Keratinocyte (primary cell): Measurements from ENCODE around the gene SPTBN2. TPM values are rescaled to one million over a fixed set of nuclear protein-coding genes. Genes with fewer than 3 reads are reported as not detected.

Experiments used
- DNase-seq: peaks from one replicate; pipeline ENCODE4 v3.0.0-alpha.2; 2011; ENCODE audit warnings: low read depth, missing footprints, low spot score
- FAIRE-seq: peaks from 2 replicates; lab custom pipeline; 2011; peaks lifted over from hg19 to GRCh38; lab: Jason Lieb, UNC
- H2AFZ ChIP-seq: 2 replicates; pipeline ENCODE4 v1.6.0; 2012; ENCODE audit warnings: low read length, control low read depth, inconsistent platforms; ENCODE audit not compliant: control insufficient read depth
- H3K27ac ChIP-seq: 2 replicates; pipeline ENCODE4 v1.5.1; 2011; ENCODE audit warnings: low read length; ENCODE audit not compliant: control insufficient read depth, insufficient read depth
- H3K27me3 ChIP-seq: 3 replicates; pipeline ENCODE4 v1.6.0; 2011; ENCODE audit warnings: low read length; ENCODE audit not compliant: control insufficient read depth, insufficient read depth; ENCODE audit errors: extremely low read depth
- H3K36me3 ChIP-seq, 2 experiments: 2 replicates in 1 of 2; 3 replicates in 1 of 2; pipeline ENCODE4 v1.5.1; 2011; ENCODE audit warnings: low read length in 2 of 2, mild to moderate bottlenecking in 1 of 2; ENCODE audit not compliant: control insufficient read depth in 2 of 2, insufficient read depth in 2 of 2; ENCODE audit errors: extremely low read depth in 1 of 2
- H3K4me1 ChIP-seq: 3 replicates; pipeline ENCODE4 v1.5.1; 2011; ENCODE audit warnings: low read length; ENCODE audit not compliant: control insufficient read depth, insufficient read depth; ENCODE audit errors: extremely low read depth
- H3K4me2 ChIP-seq: 3 replicates; pipeline ENCODE4 v1.6.0; 2011; ENCODE audit warnings: low read depth, low read length; ENCODE audit not compliant: control insufficient read depth, insufficient read depth; ENCODE audit errors: extremely low read depth
- H3K4me3 ChIP-seq, 3 experiments: fragments of 200-600 bp in 1 of 3; sonication (generic) in 1 of 3; 2 replicates in 2 of 3; 3 replicates in 1 of 3; pipeline ENCODE4 v1.5.1; 2011 to 2016; ENCODE audit warnings: low read length in 3 of 3, mild to moderate bottlenecking in 3 of 3, control low read depth in 2 of 3, inconsistent platforms in 1 of 3, low read depth in 1 of 3, mixed read lengths in 1 of 3, mixed run types in 1 of 3, moderate library complexity in 1 of 3; ENCODE audit not compliant: control insufficient read depth in 2 of 3, insufficient read depth in 2 of 3; ENCODE audit errors: extremely low read depth in 1 of 3
- H3K79me2 ChIP-seq: 2 replicates; pipeline ENCODE4 v1.6.0; 2012; ENCODE audit warnings: low read length; ENCODE audit not compliant: control insufficient read depth, insufficient read depth
- H3K9ac ChIP-seq: 3 replicates; pipeline ENCODE4 v1.6.0; 2011; ENCODE audit warnings: low read length; ENCODE audit not compliant: control insufficient read depth, insufficient read depth; ENCODE audit errors: extremely low read depth
- H3K9me1 ChIP-seq: 3 replicates; pipeline ENCODE4 v1.6.0; 2011; ENCODE audit warnings: low read length; ENCODE audit not compliant: control insufficient read depth, insufficient read depth; ENCODE audit errors: extremely low read depth
- H3K9me3 ChIP-seq: 2 replicates; pipeline ENCODE4 v1.5.1; 2012; ENCODE audit warnings: low read depth, low read length; ENCODE audit not compliant: control insufficient read depth
- H4K20me1 ChIP-seq: 3 replicates; pipeline ENCODE4 v1.6.0; 2011; ENCODE audit warnings: low read length; ENCODE audit not compliant: control insufficient read depth, insufficient read depth; ENCODE audit errors: extremely low read depth
- CTCF ChIP-seq, 3 experiments: IDR thresholded peaks in 1 of 3; conservative IDR thresholded peaks in 1 of 3; optimal IDR thresholded peaks in 1 of 3; 2 replicates in 2 of 3; 3 replicates in 1 of 3; pipeline versions ENCODE3 to v1.5.1; 2011; ENCODE audit warnings: low read length in 3 of 3, mild to moderate bottlenecking in 3 of 3, moderate library complexity in 2 of 3, control low read depth in 1 of 3, inconsistent platforms in 1 of 3; ENCODE audit not compliant: insufficient read depth in 2 of 3; ENCODE audit errors: extremely low read depth in 1 of 3
- EZH2 ChIP-seq: IDR thresholded peaks from one replicate; pipeline ENCODE4 v1.6.1; 2012; ENCODE audit warnings: inconsistent platforms, mild to moderate bottlenecking, low read length, moderate library complexity
- dilution Hi-C: fragments of 300-500 bp; cut with MboI; formaldehyde crosslinking; loops from one replicate; pipeline ENCODE4 v1.7.0; 2020; ENCODE audit warnings: low sequenced_read_pairs; ENCODE audit not compliant: extremely low pct_ligation_motif_present
- polyA plus RNA-seq, 5 experiments: library from polyadenylated mRNA; depleted of rRNA in 3 of 5; stranded (reverse) in 3 of 5; stranded (forward) in 1 of 5; unstranded in 1 of 5; fragments of >200 nt; gene quantifications; 1 replicate in 1 of 5; 2 replicates in 3 of 5; 3 replicates in 1 of 5; pipeline versions ENCODE4 v1.2.1 to v1.2.3, GENCODE V29; 2011 to 2012; ENCODE audit warnings: missing spikeins in 2 of 5, low read depth in 1 of 5, low replicate concordance in 1 of 5

SPTBN2 gene
- polyA plus RNA-seq, 1 donor (not counting 4 experiments of a cell fraction or from before 2014, with no cell fraction given): 7.8 TPM

DNA sequence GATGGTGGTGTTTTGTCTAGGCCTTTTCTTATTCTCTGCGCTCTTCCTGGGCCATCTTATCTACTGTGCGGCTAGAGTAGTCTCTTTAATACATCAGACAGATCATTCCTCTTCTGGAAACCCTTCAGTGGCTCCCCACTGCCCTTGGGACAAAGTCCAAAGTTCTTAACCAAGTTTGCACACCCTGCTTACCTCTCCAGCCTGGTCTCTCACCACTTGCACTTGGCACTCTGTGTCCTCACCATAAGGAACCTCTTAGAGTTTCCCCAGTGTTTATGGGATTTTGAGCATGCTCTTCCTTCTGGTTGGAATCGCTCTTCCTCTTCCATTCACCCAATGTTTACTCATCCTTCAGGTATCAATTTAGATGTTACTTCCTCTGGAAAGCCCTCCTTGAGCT, 5.2 kb upstream of the SPTBN2 start:
- no peak for DNase-seq
- no peak for FAIRE-seq
- Histone ChIP-seq H3K36me3 (no peaks in the 10 kb centered on the region), H3K4me2 (no peak overlapping the region), H3K27me3 (peaks cover 4% of the 10 kb centered on the region), H3K27ac (no peak overlapping the region), H3K9me3 (no peaks in the 10 kb centered on the region), H2AFZ (no peak overlapping the region), H3K4me3 (no peak overlapping the region), H3K9ac (no peak overlapping the region), H3K9me1 (no peaks in the 10 kb centered on the region), H3K4me1 (no peaks in the 10 kb centered on the region), H4K20me1 (no peaks in the 10 kb centered on the region), H3K79me2 (no peaks in the 10 kb centered on the region)
- TF ChIP-seq CTCF (optimal IDR thresholded peaks at IDR 0.05 in 1 of 3, IDR thresholded peaks at IDR 0.05 in 1 of 3, conservative IDR thresholded peaks at IDR 0.05 in 1 of 3; ENCODE audit: extremely low read depth in 1 of 3, insufficient read depth in 2 of 3, low read length in 3 of 3) (no peak), EZH2 (no peak)
- dilution Hi-C loops: no loop called here

GRCh38 chr11:66729447-66729846, 431 bp upstream of the SPTBN2 start:
- Histone ChIP-seq H4K20me1 (no peaks in the 10 kb centered on the region), H3K4me3 (no peak overlapping the region), H3K27ac (no peak overlapping the region), H3K4me1 (peaks cover 7% of the 10 kb centered on the region), H3K4me2 (no peak overlapping the region), H3K79me2 (no peaks in the 10 kb centered on the region), H3K9me1 (no peaks in the 10 kb centered on the region), H3K36me3 (peaks cover 0 to 5% of the 10 kb centered on the region in 2 experiments), H3K27me3 (peaks cover 4% of the 10 kb centered on the region), H3K9me3 (no peaks in the 10 kb centered on the region), H3K9ac (no peak overlapping the region), H2AFZ (no peak overlapping the region)
- FAIRE-seq (no peak), DNase-seq (no peak)
- TF ChIP-seq CTCF (optimal IDR thresholded peaks at IDR 0.05 in 1 of 3, IDR thresholded peaks at IDR 0.05 in 1 of 3, conservative IDR thresholded peaks at IDR 0.05 in 1 of 3; ENCODE audit: extremely low read depth in 1 of 3, insufficient read depth in 2 of 3, low read length in 3 of 3) (no peak), EZH2 (no peak)
- dilution Hi-C loops: no loop called here
